ENCODE results near the gene ASB16. TPM values are rescaled to one million over a fixed set of nuclear protein-coding genes. Genes with fewer than 3 reads are reported as not detected.

Gene ASB16
- total RNA-seq, 2 experiments from 2014 or later = not detected

GRCh38 chr17:44218344-44219107 is 48.0 kb downstream of the ASB16 start:
- Mint-ChIP-seq H3K4me1 (peaks cover 35% of the 10 kb centered on the region), H3K27ac (peak overlapping the region; percentile 99), H3K9me3 (peaks cover 4% of the 10 kb centered on the region), H3K4me3 (peak overlapping the region; percentile 98), H3K27me3 (no peaks in the 10 kb centered on the region), H3K36me3 (peaks cover 47% of the 10 kb centered on the region)
- peak; percentile 93 for DNase-seq

GRCh38 chr17:44219108-44219615 is 48.7 kb downstream of the ASB16 start:
- Mint-ChIP-seq H3K27ac (no peak overlapping the region), H3K36me3 (peaks cover 41% of the 10 kb centered on the region), H3K4me3 (no peak overlapping the region), H3K4me1 (peaks cover 29% of the 10 kb centered on the region), H3K27me3 (no peaks in the 10 kb centered on the region), H3K9me3 (peaks cover 3% of the 10 kb centered on the region)
- DNase-seq = peak; percentile 87

- Mint-ChIP-seq H3K27ac (peak within 1 kb of the TSS; percentile 99), H3K36me3 (peaks cover 35% of the 10 kb centered on the region), H3K9me3 (peaks cover 1% of the 10 kb centered on the region), H3K4me3 (peak within 1 kb of the TSS; percentile 98), H3K4me1 (peaks cover 27% of the 10 kb centered on the region), H3K27me3 (no peaks in the 10 kb centered on the region)
- peak; percentile 65 for DNase-seq
Observed at GRCh38 chr17:44219616-44220212, 49.2 kb downstream of the ASB16 start, which contains the start of gene UBTF. Gene UBTF (minus strand): TSS chr17:44219675. CDS start chr17:44218229, 1,446 bp downstream.

GRCh38 chr17:44220213-44221083 is 49.9 kb downstream of the ASB16 start:
- H3K27ac Mint-ChIP-seq = peak overlapping the region; percentile 96
- H3K9me3 Mint-ChIP-seq = no peaks in the 10 kb centered on the region
- no peaks in the 10 kb centered on the region for H3K27me3 Mint-ChIP-seq
- peaks cover 28% of the 10 kb centered on the region for H3K36me3 Mint-ChIP-seq
- peaks cover 20% of the 10 kb centered on the region for H3K4me1 Mint-ChIP-seq
- DNase-seq = peak; percentile 65
- H3K4me3 Mint-ChIP-seq = peak overlapping the region; percentile 91

GRCh38 chr17:44221084-44221861 is 50.8 kb downstream of the ASB16 start:
- peak; percentile 72 for DNase-seq
- Mint-ChIP-seq H3K36me3 (peaks cover 20% of the 10 kb centered on the region), H3K4me3 (peak overlapping the region; percentile 82), H3K27ac (peak overlapping the region; percentile 87), H3K4me1 (peaks cover 13% of the 10 kb centered on the region), H3K9me3 (no peaks in the 10 kb centered on the region), H3K27me3 (no peaks in the 10 kb centered on the region)

- Mint-ChIP-seq H3K9me3 (no peaks in the 10 kb centered on the region), H3K4me3 (peak overlapping the region; percentile 82), H3K27ac (peak overlapping the region; percentile 87), H3K36me3 (peaks cover 14% of the 10 kb centered on the region), H3K4me1 (peaks cover 13% of the 10 kb centered on the region), H3K27me3 (no peaks in the 10 kb centered on the region)
- peak; percentile 30 for DNase-seq
Observed at GRCh38 chr17:44221862-44222111, 51.3 kb downstream of the ASB16 start.

- Mint-ChIP-seq H3K27me3 (no peaks in the 10 kb centered on the region), H3K4me3 (peak overlapping the region; percentile 82), H3K36me3 (peaks cover 9% of the 10 kb centered on the region), H3K9me3 (no peaks in the 10 kb centered on the region), H3K4me1 (peaks cover 13% of the 10 kb centered on the region), H3K27ac (peak overlapping the region; percentile 87)
- DNase-seq = peak; percentile 66
Observed at GRCh38 chr17:44222112-44222869, 51.8 kb downstream of the ASB16 start.

- Mint-ChIP-seq H3K27me3 (no peaks in the 10 kb centered on the region), H3K4me1 (peaks cover 13% of the 10 kb centered on the region), H3K27ac (no peak overlapping the region), H3K36me3 (peaks cover 3% of the 10 kb centered on the region), H3K4me3 (no peak overlapping the region), H3K9me3 (no peaks in the 10 kb centered on the region)
- DNase-seq = no peak
Observed at GRCh38 chr17:44223541-44224071, 53.1 kb downstream of the ASB16 start.

Other genes starting within 250 kb of the ASB16 start
- gene PPY, start 228.2 kb upstream of the ASB16 start, total RNA-seq = not detected
- not detected for gene PYY, start 216.8 kb upstream of the ASB16 start, total RNA-seq
- 1 to 10 TPM in 1 of 2 experiments, under 1 TPM in 1; 0.82 to 1.1 TPM for gene NAGS, start 166.1 kb upstream of the ASB16 start, total RNA-seq
- 10 to 100 TPM; 22.7 to 26.9 TPM for gene TMEM101, start 155.7 kb upstream of the ASB16 start, total RNA-seq
- gene LSM12, start 104.0 kb upstream of the ASB16 start, total RNA-seq = 100 to 1,000 TPM; 103 to 110 TPM
- 10 to 100 TPM; 30.8 to 31.1 TPM for gene G6PC3, start 100.0 kb upstream of the ASB16 start, total RNA-seq
- 10 to 100 TPM; 18.2 to 18.7 TPM for gene HDAC5, start 47.1 kb upstream of the ASB16 start, total RNA-seq
- gene HROB, start 28.8 kb upstream of the ASB16 start, total RNA-seq = 10 to 100 TPM; 18.5 to 20.1 TPM
- 10 to 100 TPM; 17.1 to 18.2 TPM for gene TMUB2, start 16.3 kb downstream of the ASB16 start, total RNA-seq
- gene ATXN7L3, start 29.2 kb downstream of the ASB16 start, total RNA-seq = 10 to 100 TPM; 78.7 to 83.4 TPM
- 100 to 1,000 TPM; 158 to 169 TPM for gene UBTF, start 49.0 kb downstream of the ASB16 start, total RNA-seq
- gene SLC4A1, start 97.4 kb downstream of the ASB16 start, total RNA-seq = not detected
- under 1 TPM; 0.08 to 0.16 TPM for gene RUNDC3A, start 137.9 kb downstream of the ASB16 start, total RNA-seq
- 100 to 1,000 TPM; 193 to 200 TPM for gene SLC25A39, start 154.1 kb downstream of the ASB16 start, total RNA-seq
- gene GRN, start 174.6 kb downstream of the ASB16 start, total RNA-seq = 10 to 100 TPM; 34.4 to 36.1 TPM
- under 1 TPM; 0.14 to 0.19 TPM for gene FAM171A2, start 193.1 kb downstream of the ASB16 start, total RNA-seq
- under 1 TPM; 0.36 to 0.62 TPM for gene ITGA2B, start 218.9 kb downstream of the ASB16 start, total RNA-seq